Esophagus squamous epithelium (tissue), 4 donors: Measurements from ENCODE around the gene PTPRB.

ENCODE experiments used
- POLR2A ChIP-seq, 4 donors: fragments of 450-650 bp; IDR thresholded peaks; one replicate each; pipeline ENCODE4 v1.6.1; 2017; ENCODE audit warnings: antibody characterized with exemption in 4 of 4, mild to moderate bottlenecking in 4 of 4, moderate library complexity in 3 of 4
- TF ChIP-seq, protein P1 (sequence below), 6 experiments: fragments of 450-650 bp in 4 of 6; fragments of 200-600 bp in 2 of 6; sonication (generic) in 2 of 6; IDR thresholded peaks; one replicate each; pipeline ENCODE4 v1.5.1; 2016 to 2019; ENCODE audit warnings: antibody characterized with exemption in 6 of 6, mild to moderate bottlenecking in 4 of 6, moderate library complexity in 4 of 6

- TF ChIP-seq, protein P1, sequence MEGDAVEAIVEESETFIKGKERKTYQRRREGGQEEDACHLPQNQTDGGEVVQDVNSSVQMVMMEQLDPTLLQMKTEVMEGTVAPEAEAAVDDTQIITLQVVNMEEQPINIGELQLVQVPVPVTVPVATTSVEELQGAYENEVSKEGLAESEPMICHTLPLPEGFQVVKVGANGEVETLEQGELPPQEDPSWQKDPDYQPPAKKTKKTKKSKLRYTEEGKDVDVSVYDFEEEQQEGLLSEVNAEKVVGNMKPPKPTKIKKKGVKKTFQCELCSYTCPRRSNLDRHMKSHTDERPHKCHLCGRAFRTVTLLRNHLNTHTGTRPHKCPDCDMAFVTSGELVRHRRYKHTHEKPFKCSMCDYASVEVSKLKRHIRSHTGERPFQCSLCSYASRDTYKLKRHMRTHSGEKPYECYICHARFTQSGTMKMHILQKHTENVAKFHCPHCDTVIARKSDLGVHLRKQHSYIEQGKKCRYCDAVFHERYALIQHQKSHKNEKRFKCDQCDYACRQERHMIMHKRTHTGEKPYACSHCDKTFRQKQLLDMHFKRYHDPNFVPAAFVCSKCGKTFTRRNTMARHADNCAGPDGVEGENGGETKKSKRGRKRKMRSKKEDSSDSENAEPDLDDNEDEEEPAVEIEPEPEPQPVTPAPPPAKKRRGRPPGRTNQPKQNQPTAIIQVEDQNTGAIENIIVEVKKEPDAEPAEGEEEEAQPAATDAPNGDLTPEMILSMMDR (IDR thresholded peaks at IDR 0.05): no peak
- TF ChIP-seq POLR2A (IDR thresholded peaks at IDR 0.05): no peak
These were observed 32.6 kb downstream of the PTPRB start for GRCh38 chr12:70604662-70605061.
